ENCODE measurements around the gene FFAR3. TPM values are rescaled to one million over a fixed set of nuclear protein-coding genes. Genes with fewer than 3 reads are reported as not detected.

FFAR3 gene
- total RNA-seq, 6 experiments from 2014 or later = not detected

GRCh38 chr19:35344511-35345031 lies 13.7 kb upstream of the FFAR3 start:
- H3K4me3 Mint-ChIP-seq = no peak overlapping the region
- H3K36me3 Mint-ChIP-seq (ENCODE audit: low read depth) = no peaks in the 10 kb centered on the region
- H3K27ac Mint-ChIP-seq = no peak overlapping the region
- no peak for DNase-seq
- no peak for TF ChIP-seq CTCF (IDR thresholded peaks at IDR 0.05)
- H3K27me3 Mint-ChIP-seq (ENCODE audit: insufficient read depth) = peaks cover 51% of the 10 kb centered on the region
- no peaks in the 10 kb centered on the region for H3K9me3 Mint-ChIP-seq
- no peaks in the 10 kb centered on the region for H3K4me1 Mint-ChIP-seq (ENCODE audit: low read depth)

- Mint-ChIP-seq H3K27ac (no peak overlapping the region), H3K4me3 (no peak overlapping the region), H3K9me3 (no peaks in the 10 kb centered on the region), H3K27me3 (ENCODE audit: insufficient read depth) (peaks cover 44% of the 10 kb centered on the region), H3K36me3 (ENCODE audit: low read depth) (no peaks in the 10 kb centered on the region), H3K4me1 (ENCODE audit: low read depth) (no peaks in the 10 kb centered on the region)
- DNase-seq = no peak
- no peak for TF ChIP-seq CTCF (IDR thresholded peaks at IDR 0.05)
Observed at GRCh38 chr19:35345671-35346111, 12.6 kb upstream of the FFAR3 start.

DNA sequence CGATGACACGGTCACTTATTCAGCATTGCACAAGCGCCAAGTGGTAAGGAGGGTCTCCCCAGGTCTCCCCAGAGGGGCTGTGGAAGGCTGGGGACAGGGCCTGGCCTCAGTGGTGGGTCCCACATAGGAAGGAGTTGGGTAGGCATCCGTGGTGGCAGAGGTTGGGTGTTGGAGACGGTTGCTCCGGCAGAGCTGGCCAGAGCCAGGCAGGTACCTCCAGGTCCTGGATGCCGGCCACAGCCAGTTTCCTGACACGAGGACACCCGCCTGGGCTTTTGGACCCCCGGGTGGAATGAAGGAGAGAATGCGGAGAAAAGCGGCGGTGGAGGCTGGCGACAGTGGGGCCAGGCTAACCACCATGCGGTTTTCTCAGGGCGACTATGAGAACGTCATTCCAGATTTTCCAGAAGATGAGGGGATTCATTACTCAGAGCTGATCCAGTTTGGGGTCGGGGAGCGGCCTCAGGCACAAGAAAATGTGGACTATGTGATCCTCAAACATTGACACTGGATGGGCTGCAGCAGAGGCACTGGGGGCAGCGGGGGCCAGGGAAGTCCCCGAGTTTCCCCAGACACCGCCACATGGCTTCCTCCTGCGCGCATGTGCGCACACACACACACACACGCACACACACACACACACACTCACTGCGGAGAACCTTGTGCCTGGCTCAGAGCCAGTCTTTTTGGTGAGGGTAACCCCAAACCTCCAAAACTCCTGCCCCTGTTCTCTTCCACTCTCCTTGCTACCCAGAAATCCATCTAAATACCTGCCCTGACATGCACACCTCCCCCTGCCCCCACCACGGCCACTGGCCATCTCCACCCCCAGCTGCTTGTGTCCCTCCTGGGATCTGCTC lies 11.8 kb upstream of the FFAR3 start:
- Mint-ChIP-seq H3K9me3 (no peaks in the 10 kb centered on the region), H3K27ac (no peak overlapping the region), H3K36me3 (ENCODE audit: low read depth) (no peaks in the 10 kb centered on the region), H3K4me3 (no peak overlapping the region), H3K4me1 (ENCODE audit: low read depth) (no peaks in the 10 kb centered on the region), H3K27me3 (ENCODE audit: insufficient read depth) (peaks cover 39% of the 10 kb centered on the region)
- no peak for DNase-seq
- no peak for TF ChIP-seq CTCF (IDR thresholded peaks at IDR 0.05)

DNA sequence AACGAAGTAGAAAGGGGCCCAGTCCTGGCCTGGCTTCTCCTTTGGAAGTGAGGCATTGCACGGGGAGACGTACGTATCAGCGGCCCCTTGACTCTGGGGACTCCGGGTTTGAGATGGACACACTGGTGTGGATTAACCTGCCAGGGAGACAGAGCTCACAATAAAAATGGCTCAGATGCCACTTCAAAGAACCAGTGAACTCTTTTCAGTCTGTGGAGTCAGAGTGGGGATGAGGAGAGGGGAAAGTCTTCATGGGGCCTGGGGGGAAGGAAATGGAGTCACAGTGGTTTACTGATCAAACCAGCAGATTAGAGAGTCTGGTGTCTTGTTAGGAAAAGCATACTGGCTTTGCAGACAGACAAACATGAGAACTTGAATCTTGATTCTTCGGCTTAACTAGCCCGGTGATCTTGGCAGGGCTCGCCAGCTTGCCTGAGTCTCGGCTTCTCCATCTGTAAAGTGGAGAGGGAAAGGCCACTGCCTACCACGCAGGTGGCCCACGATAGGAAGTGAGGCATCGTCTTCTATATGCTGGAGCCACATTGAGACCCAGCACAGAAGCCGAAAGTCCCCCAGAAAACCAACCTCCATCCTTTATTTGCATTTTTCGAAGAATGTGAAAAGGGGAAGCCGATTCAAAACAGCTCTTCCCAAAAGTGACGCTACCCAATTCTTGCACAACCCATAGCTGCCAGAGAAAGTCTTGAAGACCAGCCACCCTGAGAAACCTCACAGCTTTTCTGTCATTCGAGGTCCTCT lies 10.9 kb upstream of the FFAR3 start, which contains the start of gene FFAR1:
TSS of gene FFAR1 (plus strand) at position 732 of the 759 bp plus-strand sequence. CDS start 3,650 bp downstream, outside the sequence.
- H3K27ac Mint-ChIP-seq = no peak within 1 kb of the TSS
- H3K9me3 Mint-ChIP-seq = no peaks in the 10 kb centered on the region
- H3K4me1 Mint-ChIP-seq (ENCODE audit: low read depth) = no peaks in the 10 kb centered on the region
- H3K36me3 Mint-ChIP-seq (ENCODE audit: low read depth) = no peaks in the 10 kb centered on the region
- no peak for TF ChIP-seq CTCF (IDR thresholded peaks at IDR 0.05)
- no peak within 1 kb of the TSS for H3K4me3 Mint-ChIP-seq
- no peak for DNase-seq
- H3K27me3 Mint-ChIP-seq (ENCODE audit: insufficient read depth) = peaks cover 37% of the 10 kb centered on the region

- TF ChIP-seq CTCF (IDR thresholded peaks at IDR 0.05) = no peak
- Mint-ChIP-seq H3K27me3 (ENCODE audit: insufficient read depth) (peaks cover 39% of the 10 kb centered on the region), H3K4me1 (ENCODE audit: low read depth) (no peaks in the 10 kb centered on the region), H3K9me3 (no peaks in the 10 kb centered on the region), H3K4me3 (no peak overlapping the region), H3K27ac (no peak overlapping the region), H3K36me3 (ENCODE audit: low read depth) (no peaks in the 10 kb centered on the region)
- no peak for DNase-seq
Observed at GRCh38 chr19:35347930-35348298, 10.3 kb upstream of the FFAR3 start.
